ENCODE data around the gene ADCY9. TPM values are rescaled to one million over a fixed set of nuclear protein-coding genes. Genes with fewer than 3 reads are reported as not detected.

Gene ADCY9
- polyA plus RNA-seq, 1 donor from 2014 or later, result 6.3 TPM

DNA sequence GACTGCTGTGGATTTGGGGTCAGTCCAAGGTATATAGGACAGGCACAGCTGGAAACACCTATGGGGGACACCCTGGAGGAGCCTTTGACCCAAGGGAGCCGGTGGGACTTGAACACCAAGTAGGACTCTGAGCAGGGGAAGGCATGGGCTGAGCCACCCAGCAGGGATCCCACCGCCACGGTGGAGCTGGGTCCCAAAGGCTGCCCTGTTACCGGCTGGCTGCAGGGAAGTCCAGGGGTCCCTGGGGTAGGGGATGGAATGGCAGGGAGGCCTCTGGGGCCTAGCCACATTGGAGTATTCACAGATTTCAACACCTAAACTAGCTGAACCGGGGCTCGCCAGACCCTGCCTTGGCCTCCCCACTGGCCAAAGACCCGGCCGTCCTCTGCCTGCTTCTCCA is 196.0 kb downstream of the ADCY9 start:
- TF ChIP-seq RAD21 (conservative IDR thresholded peaks at IDR 0.05), result no peak
- TF ChIP-seq EP300 (conservative IDR thresholded peaks at IDR 0.05; ENCODE audit: poor library complexity, severe bottlenecking), result no peak
- TF ChIP-seq TAF1 (IDR thresholded peaks at IDR 0.05; ENCODE audit: low read depth), result no peak
- no peak for TF ChIP-seq EZH2 (IDR thresholded peaks at IDR 0.05; ENCODE audit: borderline replicate concordance, insufficient read depth, low read length, poor library complexity, severe bottlenecking)
- no peak for TF ChIP-seq REST (IDR thresholded peaks at IDR 0.05; ENCODE audit: borderline replicate concordance)
- TF ChIP-seq SMC3 (conservative IDR thresholded peaks at IDR 0.05; ENCODE audit: poor library complexity), result no peak
- no peak for TF ChIP-seq POLR2AphosphoS5 (IDR thresholded peaks at IDR 0.05)
- TF ChIP-seq CTCF (IDR thresholded peaks at IDR 0.05; ENCODE audit: poor library complexity, severe bottlenecking), result no peak
- TF ChIP-seq MXI1 (conservative IDR thresholded peaks at IDR 0.05; ENCODE audit: poor library complexity, severe bottlenecking), result no peak
- no peak overlapping the region for H3K9ac ChIP-seq (ENCODE audit: low read length)

GRCh38 chr16:3919413-3919812 is 196.8 kb downstream of the ADCY9 start:
- Histone ChIP-seq H4K20me1 (ENCODE audit: insufficient read depth) (no peaks in the 10 kb centered on the region), H3K9ac (ENCODE audit: low read length) (no peak overlapping the region), H3K9me2 (ENCODE audit: insufficient read depth, low read length) (no peaks in the 10 kb centered on the region), H3K79me2 (replicated peaks; ENCODE audit: insufficient read depth, low read length) (no peaks in the 10 kb centered on the region), H3K4me2 (ENCODE audit: low read length) (no peak overlapping the region), H2AFZ (ENCODE audit: low read depth, low read length) (no peak overlapping the region), H3K9me3 (ENCODE audit: low read length) (peaks cover 7% of the 10 kb centered on the region), H3K27me3 (ENCODE audit: insufficient read depth, low read depth, low read length) (no peaks in the 10 kb centered on the region), H3K4me3 (ENCODE audit: low read length) (no peak overlapping the region), H3K36me3 (ENCODE audit: insufficient read depth, low read length) (no peaks in the 10 kb centered on the region), H3F3A (ENCODE audit: insufficient read depth, low read length, poor library complexity, severe bottlenecking) (no peaks in the 10 kb centered on the region), H3K27ac (ENCODE audit: low read length) (no peak overlapping the region)
- no peak for TF ChIP-seq MXI1 (conservative IDR thresholded peaks at IDR 0.05; ENCODE audit: poor library complexity, severe bottlenecking)
- TF ChIP-seq TAF1 (IDR thresholded peaks at IDR 0.05; ENCODE audit: low read depth), result no peak
- no peak for TF ChIP-seq SMC3 (conservative IDR thresholded peaks at IDR 0.05; ENCODE audit: poor library complexity)
- TF ChIP-seq EZH2 (IDR thresholded peaks at IDR 0.05; ENCODE audit: borderline replicate concordance, insufficient read depth, low read length, poor library complexity, severe bottlenecking), result no peak
- no peak for TF ChIP-seq EP300 (conservative IDR thresholded peaks at IDR 0.05; ENCODE audit: poor library complexity, severe bottlenecking)
- TF ChIP-seq POLR2AphosphoS5 (IDR thresholded peaks at IDR 0.05), result no peak
- TF ChIP-seq CTCF (IDR thresholded peaks at IDR 0.05; ENCODE audit: poor library complexity, severe bottlenecking), result no peak
- TF ChIP-seq REST (IDR thresholded peaks at IDR 0.05; ENCODE audit: borderline replicate concordance), result no peak
- no peak for TF ChIP-seq RAD21 (conservative IDR thresholded peaks at IDR 0.05)

More for the DNA sequence above, 196.0 kb downstream of the ADCY9 start:
- H3K27ac ChIP-seq (ENCODE audit: low read length), result no peak overlapping the region
- no peaks in the 10 kb centered on the region for H3K79me2 ChIP-seq (replicated peaks; ENCODE audit: insufficient read depth, low read length)
- H3K9me3 ChIP-seq (ENCODE audit: low read length), result peaks cover 7% of the 10 kb centered on the region
- no peaks in the 10 kb centered on the region for H3F3A ChIP-seq (ENCODE audit: insufficient read depth, low read length, poor library complexity, severe bottlenecking)
- H2AFZ ChIP-seq (ENCODE audit: low read depth, low read length), result no peak overlapping the region
- H3K27me3 ChIP-seq (ENCODE audit: insufficient read depth, low read depth, low read length), result no peaks in the 10 kb centered on the region
- no peaks in the 10 kb centered on the region for H4K20me1 ChIP-seq (ENCODE audit: insufficient read depth)
- H3K4me3 ChIP-seq (ENCODE audit: low read length), result no peak overlapping the region
- H3K4me2 ChIP-seq (ENCODE audit: low read length), result no peak overlapping the region
- no peaks in the 10 kb centered on the region for H3K9me2 ChIP-seq (ENCODE audit: insufficient read depth, low read length)
- no peaks in the 10 kb centered on the region for H3K36me3 ChIP-seq (ENCODE audit: insufficient read depth, low read length)

All from neural cell (in vitro differentiated cells).